ENCODE measurements around the gene PHLPP1.
"Not testable (repeated sequence)": the region's sequence is repeated elsewhere in the genome, so short reads cannot be mapped to it uniquely, and the experiment has no call there.

Gene PHLPP1

GRCh38 chr18:62717169-62717924 lies 2.0 kb downstream of the PHLPP1 start:
- DNase-seq (ENCODE audit: low spot score): peak; percentile 60

GRCh38 chr18:62717925-62718800 lies 2.8 kb downstream of the PHLPP1 start:
- DNase-seq (ENCODE audit: low spot score): peak; percentile 4

- DNase-seq (ENCODE audit: low spot score): no peak
Observed at GRCh38 chr18:62720048-62720447, 4.7 kb downstream of the PHLPP1 start.

- no peak for DNase-seq (ENCODE audit: low spot score)
Observed at GRCh38 chr18:62720766-62721613, 5.6 kb downstream of the PHLPP1 start.

- DNase-seq (ENCODE audit: low spot score): no peak
Observed at GRCh38 chr18:62721839-62722795, 6.8 kb downstream of the PHLPP1 start.

- peak; percentile 7 for DNase-seq (ENCODE audit: low spot score)
Observed at GRCh38 chr18:62723666-62724281, 8.4 kb downstream of the PHLPP1 start.

GRCh38 chr18:62725896-62726295 lies 10.6 kb downstream of the PHLPP1 start:
- DNase-seq (ENCODE audit: low spot score): no peak

GRCh38 chr18:62728254-62728653 lies 12.9 kb downstream of the PHLPP1 start:
- no peak for DNase-seq (ENCODE audit: low spot score)

- DNase-seq (ENCODE audit: low spot score): no peak
Observed at GRCh38 chr18:62729487-62730386, 14.4 kb downstream of the PHLPP1 start.

- no peak for DNase-seq (ENCODE audit: low spot score)
Observed at GRCh38 chr18:62730941-62731340, 15.6 kb downstream of the PHLPP1 start.

- no peak for DNase-seq (ENCODE audit: low spot score)
Observed at GRCh38 chr18:62732617-62733016, 17.3 kb downstream of the PHLPP1 start.

GRCh38 chr18:62734290-62734689 lies 18.9 kb downstream of the PHLPP1 start:
- DNase-seq (ENCODE audit: low spot score): no peak

GRCh38 chr18:62735387-62735786 lies 20.0 kb downstream of the PHLPP1 start:
- DNase-seq (ENCODE audit: low spot score): no peak

GRCh38 chr18:62736077-62736855 lies 20.9 kb downstream of the PHLPP1 start:
- no peak for DNase-seq (ENCODE audit: low spot score)

- no peak for DNase-seq (ENCODE audit: low spot score)
Observed at GRCh38 chr18:62737241-62737873, 22.0 kb downstream of the PHLPP1 start.

GRCh38 chr18:62738639-62739038 lies 23.3 kb downstream of the PHLPP1 start:
- DNase-seq (ENCODE audit: low spot score): no peak

GRCh38 chr18:62739911-62740310 lies 24.6 kb downstream of the PHLPP1 start:
- DNase-seq (ENCODE audit: low spot score): no peak

GRCh38 chr18:62740650-62741049 lies 25.3 kb downstream of the PHLPP1 start:
- not testable (repeated sequence) for DNase-seq (ENCODE audit: low spot score)

Data from cerebellar cortex (tissue), 1 donor.